Mesendoderm (in vitro differentiated cells): ENCODE results near the gene DLGAP4.

ENCODE experiments used
- DNase-seq: peaks from one replicate; pipeline ENCODE4 v3.0.0; 2013
- H2AK5ac ChIP-seq: 2 replicates; pipeline ENCODE4 v1.6.1; 2013; ENCODE audit warnings: low read length, inconsistent platforms
- H2BK120ac ChIP-seq: 2 replicates; pipeline ENCODE4 v1.6.1; 2013; ENCODE audit warnings: low read depth, mild to moderate bottlenecking, low read length, moderate library complexity, mixed read lengths
- H2BK15ac ChIP-seq: replicated peaks from 2 replicates; pipeline ENCODE4 v1.6.1; 2013; ENCODE audit warnings: low read depth, mild to moderate bottlenecking, moderate library complexity
- H2BK5ac ChIP-seq: 2 replicates; pipeline ENCODE4 v1.6.1; 2013; ENCODE audit warnings: low read length, inconsistent platforms
- H3K18ac ChIP-seq: 2 replicates; pipeline ENCODE4 v1.6.1; 2013; ENCODE audit warnings: mild to moderate bottlenecking, low read length, mixed read lengths
- H3K23ac ChIP-seq: one replicate; pipeline ENCODE4 v1.6.1; 2013; ENCODE audit warnings: low read length
- H3K27ac ChIP-seq: 2 replicates; pipeline ENCODE4 v1.5.1; 2013; ENCODE audit warnings: low read depth, mild to moderate bottlenecking, inconsistent platforms, low read length, moderate library complexity
- H3K27me3 ChIP-seq: 2 replicates; pipeline ENCODE4 v1.6.1; 2013; ENCODE audit warnings: low read length, control low read depth, mild to moderate bottlenecking, inconsistent platforms; ENCODE audit not compliant: insufficient read depth, poor library complexity
- H3K36me3 ChIP-seq: 2 replicates; pipeline ENCODE4 v1.6.1; 2013; ENCODE audit warnings: low read length, inconsistent platforms; ENCODE audit not compliant: control insufficient read depth, insufficient read depth
- H3K4ac ChIP-seq: one replicate; pipeline ENCODE4 v1.6.1; 2013; ENCODE audit warnings: low read depth, mild to moderate bottlenecking, low read length, moderate library complexity
- H3K4me1 ChIP-seq: 2 replicates; pipeline ENCODE4 v1.6.1; 2013; ENCODE audit warnings: low read depth, low read length, inconsistent platforms; ENCODE audit not compliant: control insufficient read depth
- H3K4me2 ChIP-seq: 2 replicates; pipeline ENCODE4 v1.6.1; 2013; ENCODE audit warnings: low read length
- H3K4me3 ChIP-seq: 2 replicates; pipeline ENCODE4 v1.5.1; 2013; ENCODE audit warnings: mild to moderate bottlenecking, low read length
- H3K56ac ChIP-seq: one replicate; pipeline ENCODE4 v1.6.1; 2013; ENCODE audit warnings: low read length
- H3K79me1 ChIP-seq: 2 replicates; pipeline ENCODE4 v1.6.1; 2013; ENCODE audit warnings: low read length, inconsistent platforms
- H3K79me2 ChIP-seq: 2 replicates; pipeline ENCODE4 v1.6.1; 2013; ENCODE audit warnings: mild to moderate bottlenecking, low read length; ENCODE audit not compliant: control insufficient read depth, insufficient read depth
- H3K9ac ChIP-seq: 2 replicates; pipeline ENCODE4 v1.6.1; 2013; ENCODE audit warnings: low read length, inconsistent platforms
- H4K5ac ChIP-seq: one replicate; pipeline ENCODE4 v1.6.1; 2013; ENCODE audit warnings: low read length
- H4K8ac ChIP-seq: one replicate; pipeline ENCODE4 v1.6.1; 2013; ENCODE audit warnings: low read depth, mild to moderate bottlenecking, control low read depth, low read length, moderate library complexity
- WGBS: extraction: QIAGEN DNeasy Blood & Tissue Kit; methylation state at CpG from one replicate; pipeline ENCODE4 v1.1.7; 2013; ENCODE audit warnings: low lambda C conversion rate, missing lambda C conversion rate; ENCODE audit not compliant: insufficient coverage; ENCODE audit errors: extremely low coverage; 5-methylcytosine and 5-hydroxymethylcytosine counted together

Gene DLGAP4

DNA sequence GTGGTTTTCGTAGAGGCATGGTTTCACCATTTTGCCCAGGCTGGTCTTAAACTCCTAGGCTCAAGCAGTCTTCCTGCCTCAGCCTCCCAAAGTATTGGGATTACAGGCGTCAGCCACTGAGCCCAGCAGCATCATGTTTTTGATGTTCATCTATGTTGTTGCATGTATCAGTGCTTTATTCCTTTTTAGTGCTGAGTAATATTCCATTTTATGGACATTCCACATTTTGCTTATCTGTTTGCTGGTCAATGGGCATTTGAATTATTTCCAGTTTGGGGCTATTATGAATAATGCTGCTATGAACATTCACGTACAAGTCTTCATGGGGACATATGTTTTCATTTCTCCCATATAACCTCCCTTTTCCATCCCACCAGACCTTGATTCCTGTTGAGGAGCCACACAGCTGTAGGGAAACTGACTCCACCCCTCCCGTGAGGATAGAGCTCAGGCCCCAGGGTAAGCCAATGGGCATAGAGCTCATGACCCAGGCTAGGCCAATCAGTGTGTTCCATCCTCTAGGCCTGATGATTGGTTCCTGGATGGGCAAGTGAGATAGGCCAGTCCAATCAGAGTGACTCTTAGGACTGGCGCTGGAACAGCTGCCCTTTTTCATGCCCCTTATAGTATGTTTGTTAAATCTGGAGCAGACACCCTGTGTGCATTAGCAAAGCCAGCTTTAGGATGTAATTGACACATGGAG is 49.5 kb downstream of the DLGAP4 start:
- Histone ChIP-seq H3K23ac (no peak overlapping the region), H3K18ac (no peak overlapping the region), H3K27ac (no peak overlapping the region), H3K36me3 (no peaks in the 10 kb centered on the region), H3K4me3 (no peak overlapping the region), H3K9ac (no peak overlapping the region), H2BK5ac (no peak overlapping the region), H3K4me1 (no peaks in the 10 kb centered on the region), H4K5ac (no peak overlapping the region), H3K79me1 (no peaks in the 10 kb centered on the region), H3K4ac (no peak overlapping the region), H2BK15ac (no peak overlapping the region), H3K79me2 (no peaks in the 10 kb centered on the region), H2BK120ac (no peak overlapping the region), H3K56ac (no peak overlapping the region), H3K4me2 (no peak overlapping the region), H2AK5ac (no peak overlapping the region), H3K27me3 (no peaks in the 10 kb centered on the region), H4K8ac (no peak overlapping the region)
- DNase-seq: no peak
- no CpG with 5 or more reads among the region's 5 CpGs for WGBS

GRCh38 chr20:36359668-36360406 is 53.7 kb downstream of the DLGAP4 start:
- no peak for DNase-seq
- H3K27me3 ChIP-seq: no peaks in the 10 kb centered on the region
- no CpG with 5 or more reads among the region's 11 CpGs for WGBS

DNA sequence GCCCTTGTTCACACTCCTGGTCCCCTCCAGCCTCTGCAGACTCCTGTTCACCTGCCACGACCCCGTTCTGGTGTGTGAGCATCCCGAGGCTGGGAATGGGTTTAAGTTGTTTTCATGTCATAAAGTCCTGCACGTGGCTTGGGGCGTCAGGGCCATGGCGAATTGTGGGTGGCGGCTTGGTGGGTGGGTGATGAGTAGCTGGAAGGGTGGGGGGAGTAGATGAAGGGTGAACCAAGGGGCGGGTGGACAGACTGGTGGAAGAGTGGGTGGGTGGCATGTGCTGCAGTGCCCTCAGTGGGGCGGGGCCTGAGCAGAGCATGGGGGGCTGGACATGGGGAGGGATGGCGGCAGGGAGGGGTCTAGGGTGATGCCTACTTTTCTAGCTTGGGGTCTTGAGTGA is 54.3 kb downstream of the DLGAP4 start:
- H2BK5ac ChIP-seq: no peak overlapping the region
- H3K27ac ChIP-seq: no peak overlapping the region
- no peak overlapping the region for H3K4me3 ChIP-seq
- no peak overlapping the region for H4K8ac ChIP-seq
- no peak overlapping the region for H2AK5ac ChIP-seq
- DNase-seq: no peak
- no CpG with 5 or more reads among the region's 10 CpGs for WGBS
- no peak overlapping the region for H2BK15ac ChIP-seq
- H3K18ac ChIP-seq: no peak overlapping the region
- H3K27me3 ChIP-seq: no peaks in the 10 kb centered on the region
- no peak overlapping the region for H3K4ac ChIP-seq
- no peak overlapping the region for H3K4me2 ChIP-seq
- H3K56ac ChIP-seq: no peak overlapping the region
- no peak overlapping the region for H3K9ac ChIP-seq
- no peaks in the 10 kb centered on the region for H3K79me1 ChIP-seq
- no peak overlapping the region for H2BK120ac ChIP-seq
- H3K79me2 ChIP-seq: no peaks in the 10 kb centered on the region
- no peak overlapping the region for H3K23ac ChIP-seq
- H3K4me1 ChIP-seq: no peaks in the 10 kb centered on the region
- H3K36me3 ChIP-seq: no peaks in the 10 kb centered on the region
- H4K5ac ChIP-seq: no peak overlapping the region

More at GRCh38 chr20:36359668-36360406, 53.7 kb downstream of the DLGAP4 start:
- Histone ChIP-seq H3K9ac (no peak overlapping the region), H3K4me2 (no peak overlapping the region), H3K56ac (no peak overlapping the region), H3K23ac (no peak overlapping the region), H4K5ac (no peak overlapping the region), H2BK120ac (no peak overlapping the region), H2BK15ac (no peak overlapping the region), H2BK5ac (no peak overlapping the region), H3K36me3 (no peaks in the 10 kb centered on the region), H3K18ac (no peak overlapping the region), H3K79me1 (no peaks in the 10 kb centered on the region), H3K4me1 (no peaks in the 10 kb centered on the region), H2AK5ac (no peak overlapping the region), H3K79me2 (no peaks in the 10 kb centered on the region), H4K8ac (no peak overlapping the region), H3K4ac (no peak overlapping the region), H3K4me3 (no peak overlapping the region), H3K27ac (no peak overlapping the region)

DNA sequence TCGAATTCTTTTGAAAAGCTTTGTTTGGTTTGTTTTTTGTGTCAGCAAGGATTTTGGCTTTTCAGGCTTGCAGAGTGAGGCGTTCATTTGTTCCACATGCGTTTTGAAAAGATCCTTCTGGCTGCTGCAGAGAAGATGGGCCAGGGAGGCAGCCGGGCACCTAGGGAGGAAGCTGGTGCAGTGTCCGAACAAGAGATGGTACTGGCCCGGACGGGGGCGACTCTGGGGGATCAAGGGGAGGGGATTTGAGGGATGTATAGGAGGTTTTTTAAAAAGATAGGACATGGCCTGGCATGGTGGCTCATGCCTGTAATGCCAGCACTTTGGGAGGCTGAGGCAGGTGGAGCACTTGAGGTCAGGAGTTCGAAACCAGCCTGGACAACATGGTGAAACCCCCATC is 55.3 kb downstream of the DLGAP4 start:
- no peak overlapping the region for H4K5ac ChIP-seq
- no peak overlapping the region for H3K18ac ChIP-seq
- no peak overlapping the region for H2BK5ac ChIP-seq
- H3K79me2 ChIP-seq: no peaks in the 10 kb centered on the region
- H3K56ac ChIP-seq: no peak overlapping the region
- no peak overlapping the region for H3K4ac ChIP-seq
- H3K27ac ChIP-seq: no peak overlapping the region
- no peak overlapping the region for H3K4me3 ChIP-seq
- no peak overlapping the region for H3K23ac ChIP-seq
- no peak for DNase-seq
- no peak overlapping the region for H2BK15ac ChIP-seq
- H3K4me1 ChIP-seq: no peaks in the 10 kb centered on the region
- H3K27me3 ChIP-seq: no peaks in the 10 kb centered on the region
- WGBS: no CpG with 5 or more reads among the region's 9 CpGs
- no peaks in the 10 kb centered on the region for H3K36me3 ChIP-seq
- no peak overlapping the region for H2BK120ac ChIP-seq
- H4K8ac ChIP-seq: no peak overlapping the region
- no peak overlapping the region for H2AK5ac ChIP-seq
- no peak overlapping the region for H3K9ac ChIP-seq
- no peaks in the 10 kb centered on the region for H3K79me1 ChIP-seq
- H3K4me2 ChIP-seq: no peak overlapping the region

GRCh38 chr20:36362261-36362660 is 56.1 kb downstream of the DLGAP4 start:
- Histone ChIP-seq H2AK5ac (no peak overlapping the region), H3K27me3 (no peaks in the 10 kb centered on the region), H3K4me3 (no peak overlapping the region), H3K79me1 (no peaks in the 10 kb centered on the region), H4K8ac (no peak overlapping the region), H3K27ac (no peak overlapping the region), H3K4ac (no peak overlapping the region), H4K5ac (no peak overlapping the region), H2BK120ac (no peak overlapping the region), H3K23ac (no peak overlapping the region), H2BK15ac (no peak overlapping the region), H3K4me1 (no peaks in the 10 kb centered on the region), H3K79me2 (no peaks in the 10 kb centered on the region), H3K4me2 (no peak overlapping the region), H3K18ac (no peak overlapping the region), H3K36me3 (no peaks in the 10 kb centered on the region), H3K9ac (no peak overlapping the region), H3K56ac (no peak overlapping the region), H2BK5ac (no peak overlapping the region)
- no CpG with 5 or more reads among the region's 3 CpGs for WGBS
- no peak for DNase-seq
